ENCODE results near the gene CSNK2A2.

Gene CSNK2A2

GRCh38 chr16:58225965-58226602 lies 28.2 kb upstream of the CSNK2A2 start:
- Histone ChIP-seq H3K4ac (ENCODE audit: low read depth in 1 of 2, low read length in 2 of 2) (no peak overlapping the region), H3K79me1 (replicated peaks; ENCODE audit: low read length, poor library complexity, severe bottlenecking) (no peaks in the 10 kb centered on the region), H3K36me3 (ENCODE audit: control insufficient read depth in 1 of 2, insufficient read depth in 2 of 2, low read depth in 1 of 2, low read length in 2 of 2) (no peaks in the 10 kb centered on the region), H2BK12ac (ENCODE audit: low read length in 2 of 2) (no peak overlapping the region), H4K91ac (ENCODE audit: low read length) (no peak overlapping the region), H3K4me1 (ENCODE audit: control insufficient read depth, insufficient read depth, low read depth, low read length) (peaks cover 4% of the 10 kb centered on the region), H3K4me2 (ENCODE audit: low read length, poor library complexity, severe bottlenecking) (no peak overlapping the region), H3K27ac (ENCODE audit: low read length, poor library complexity, severe bottlenecking) (no peak overlapping the region), H2BK5ac (ENCODE audit: low read depth, low read length, poor library complexity, severe bottlenecking) (no peak overlapping the region), H3K23ac (ENCODE audit: low read length in 2 of 2) (no peak overlapping the region), H2BK120ac (ENCODE audit: low read depth, low read length) (no peak overlapping the region), H2AK5ac (ENCODE audit: low read length, severe bottlenecking) (no peak overlapping the region), H3K18ac (ENCODE audit: low read depth in 1 of 2, low read length in 2 of 2) (no peak overlapping the region), H4K8ac (ENCODE audit: low read length) (no peak overlapping the region), H2AFZ (ENCODE audit: low read depth, low read length) (no peak overlapping the region), H3K27me3 (ENCODE audit: control insufficient read depth in 1 of 2, insufficient read depth in 1 of 2, low read length in 2 of 2) (peaks cover 21 to 38% of the 10 kb centered on the region in 2 experiments), H3K14ac (ENCODE audit: low read length in 2 of 2) (no peak overlapping the region), H3K4me3 (ENCODE audit: insufficient read depth in 1 of 2, low read depth in 1 of 2, low read length in 2 of 2) (no peak overlapping the region), H3K9me3 (ENCODE audit: control insufficient read depth, low read length) (no peaks in the 10 kb centered on the region), H3K9ac (ENCODE audit: low read length) (no peak overlapping the region), H2BK15ac (ENCODE audit: low read depth, poor library complexity, severe bottlenecking) (no peak overlapping the region)
- 78% methylated on average over 8 of the region's 8 CpGs for WGBS
- DNase-seq = no peak

- H3K18ac ChIP-seq (ENCODE audit: low read depth in 1 of 2, low read length in 2 of 2) = no peak overlapping the region
- no peak overlapping the region for H2AK5ac ChIP-seq (ENCODE audit: low read length, severe bottlenecking)
- H2AFZ ChIP-seq (ENCODE audit: low read depth, low read length) = no peak overlapping the region
- no peak overlapping the region for H2BK15ac ChIP-seq (ENCODE audit: low read depth, poor library complexity, severe bottlenecking)
- H3K23ac ChIP-seq (ENCODE audit: low read length in 2 of 2) = no peak overlapping the region
- H3K36me3 ChIP-seq (ENCODE audit: control insufficient read depth in 1 of 2, insufficient read depth in 2 of 2, low read depth in 1 of 2, low read length in 2 of 2) = no peaks in the 10 kb centered on the region
- DNase-seq = peak; percentile 7
- no peak overlapping the region for H3K4me2 ChIP-seq (ENCODE audit: low read length, poor library complexity, severe bottlenecking)
- H3K4me3 ChIP-seq (ENCODE audit: insufficient read depth in 1 of 2, low read depth in 1 of 2, low read length in 2 of 2) = no peak overlapping the region
- H2BK120ac ChIP-seq (ENCODE audit: low read depth, low read length) = no peak overlapping the region
- H3K79me1 ChIP-seq (replicated peaks; ENCODE audit: low read length, poor library complexity, severe bottlenecking) = no peaks in the 10 kb centered on the region
- no peak overlapping the region for H4K8ac ChIP-seq (ENCODE audit: low read length)
- H3K27ac ChIP-seq (ENCODE audit: low read length, poor library complexity, severe bottlenecking) = no peak overlapping the region
- no peak overlapping the region for H3K14ac ChIP-seq (ENCODE audit: low read length in 2 of 2)
- no peaks in the 10 kb centered on the region for H3K9me3 ChIP-seq (ENCODE audit: control insufficient read depth, low read length)
- H3K4ac ChIP-seq (ENCODE audit: low read depth in 1 of 2, low read length in 2 of 2) = no peak overlapping the region
- no peak overlapping the region for H4K91ac ChIP-seq (ENCODE audit: low read length)
- H3K27me3 ChIP-seq (ENCODE audit: control insufficient read depth in 1 of 2, insufficient read depth in 1 of 2, low read length in 2 of 2) = peaks cover 22 to 44% of the 10 kb centered on the region in 2 experiments
- H2BK5ac ChIP-seq (ENCODE audit: low read depth, low read length, poor library complexity, severe bottlenecking) = no peak overlapping the region
- no peak overlapping the region for H3K9ac ChIP-seq (ENCODE audit: low read length)
- WGBS = 63% methylated on average over 6 of the region's 7 CpGs
- H2BK12ac ChIP-seq (ENCODE audit: low read length in 2 of 2) = no peak overlapping the region
- H3K4me1 ChIP-seq (ENCODE audit: control insufficient read depth, insufficient read depth, low read depth, low read length) = peaks cover 4% of the 10 kb centered on the region
Observed at GRCh38 chr16:58222532-58223316, 24.8 kb upstream of the CSNK2A2 start.

GRCh38 chr16:58219432-58219831 lies 21.5 kb upstream of the CSNK2A2 start:
- Histone ChIP-seq H3K36me3 (ENCODE audit: control insufficient read depth in 1 of 2, insufficient read depth in 2 of 2, low read depth in 1 of 2, low read length in 2 of 2) (no peaks in the 10 kb centered on the region), H3K4me1 (ENCODE audit: control insufficient read depth, insufficient read depth, low read depth, low read length) (peaks cover 4% of the 10 kb centered on the region), H3K14ac (ENCODE audit: low read length in 2 of 2) (no peak overlapping the region), H3K4ac (ENCODE audit: low read depth in 1 of 2, low read length in 2 of 2) (no peak overlapping the region), H4K91ac (ENCODE audit: low read length) (no peak overlapping the region), H4K8ac (ENCODE audit: low read length) (no peak overlapping the region), H3K9me3 (ENCODE audit: control insufficient read depth, low read length) (peaks cover 10% of the 10 kb centered on the region), H2BK12ac (ENCODE audit: low read length in 2 of 2) (no peak overlapping the region), H3K23ac (ENCODE audit: low read length in 2 of 2) (no peak overlapping the region), H3K4me3 (ENCODE audit: insufficient read depth in 1 of 2, low read depth in 1 of 2, low read length in 2 of 2) (no peak overlapping the region), H2BK5ac (ENCODE audit: low read depth, low read length, poor library complexity, severe bottlenecking) (no peak overlapping the region), H2BK120ac (ENCODE audit: low read depth, low read length) (no peak overlapping the region), H3K18ac (ENCODE audit: low read depth in 1 of 2, low read length in 2 of 2) (no peak overlapping the region), H3K27me3 (ENCODE audit: control insufficient read depth in 1 of 2, insufficient read depth in 1 of 2, low read length in 2 of 2) (peaks cover 27 to 37% of the 10 kb centered on the region in 2 experiments), H3K27ac (ENCODE audit: low read length, poor library complexity, severe bottlenecking) (no peak overlapping the region), H2AFZ (ENCODE audit: low read depth, low read length) (no peak overlapping the region), H2AK5ac (ENCODE audit: low read length, severe bottlenecking) (no peak overlapping the region), H3K79me1 (replicated peaks; ENCODE audit: low read length, poor library complexity, severe bottlenecking) (no peaks in the 10 kb centered on the region), H2BK15ac (ENCODE audit: low read depth, poor library complexity, severe bottlenecking) (no peak overlapping the region), H3K9ac (ENCODE audit: low read length) (no peak overlapping the region), H3K4me2 (ENCODE audit: low read length, poor library complexity, severe bottlenecking) (no peak overlapping the region)
- no peak for DNase-seq

GRCh38 chr16:58218786-58219185 lies 20.9 kb upstream of the CSNK2A2 start:
- Histone ChIP-seq H3K4me3 (ENCODE audit: insufficient read depth in 1 of 2, low read depth in 1 of 2, low read length in 2 of 2) (no peak overlapping the region), H3K4ac (ENCODE audit: low read depth in 1 of 2, low read length in 2 of 2) (no peak overlapping the region), H3K79me1 (replicated peaks; ENCODE audit: low read length, poor library complexity, severe bottlenecking) (no peaks in the 10 kb centered on the region), H2BK120ac (ENCODE audit: low read depth, low read length) (no peak overlapping the region), H2BK12ac (ENCODE audit: low read length in 2 of 2) (no peak overlapping the region), H2AFZ (ENCODE audit: low read depth, low read length) (no peak overlapping the region), H2AK5ac (ENCODE audit: low read length, severe bottlenecking) (no peak overlapping the region), H3K27ac (ENCODE audit: low read length, poor library complexity, severe bottlenecking) (no peak overlapping the region), H3K27me3 (ENCODE audit: control insufficient read depth in 1 of 2, insufficient read depth in 1 of 2, low read length in 2 of 2) (peaks cover 23 to 35% of the 10 kb centered on the region in 2 experiments), H4K8ac (ENCODE audit: low read length) (no peak overlapping the region), H3K4me1 (ENCODE audit: control insufficient read depth, insufficient read depth, low read depth, low read length) (peaks cover 4% of the 10 kb centered on the region), H3K18ac (ENCODE audit: low read depth in 1 of 2, low read length in 2 of 2) (no peak overlapping the region), H3K14ac (ENCODE audit: low read length in 2 of 2) (no peak overlapping the region), H3K4me2 (ENCODE audit: low read length, poor library complexity, severe bottlenecking) (no peak overlapping the region), H2BK5ac (ENCODE audit: low read depth, low read length, poor library complexity, severe bottlenecking) (no peak overlapping the region), H3K36me3 (ENCODE audit: control insufficient read depth in 1 of 2, insufficient read depth in 2 of 2, low read depth in 1 of 2, low read length in 2 of 2) (no peaks in the 10 kb centered on the region), H3K9me3 (ENCODE audit: control insufficient read depth, low read length) (peaks cover 10% of the 10 kb centered on the region), H2BK15ac (ENCODE audit: low read depth, poor library complexity, severe bottlenecking) (no peak overlapping the region), H4K91ac (ENCODE audit: low read length) (no peak overlapping the region), H3K23ac (ENCODE audit: low read length in 2 of 2) (no peak overlapping the region), H3K9ac (ENCODE audit: low read length) (no peak overlapping the region)
- no peak for DNase-seq
- 0% methylated on average over 1 of the region's 3 CpGs for WGBS
